SKM-1 treated with dmso at 0.1 percent for 144 hours (cell line): ENCODE results near the gene IGSF6.
"Not testable (repeated sequence)": the region's sequence is repeated elsewhere in the genome, so short reads cannot be mapped to it uniquely, and the experiment has no call there.

Experiments
- DNase-seq: peaks from one replicate; lab custom pipeline; 2025; ENCODE audit not compliant: unreplicated experiment; lab: John Stamatoyannopoulos, UW

The IGSF6 gene

DNA sequence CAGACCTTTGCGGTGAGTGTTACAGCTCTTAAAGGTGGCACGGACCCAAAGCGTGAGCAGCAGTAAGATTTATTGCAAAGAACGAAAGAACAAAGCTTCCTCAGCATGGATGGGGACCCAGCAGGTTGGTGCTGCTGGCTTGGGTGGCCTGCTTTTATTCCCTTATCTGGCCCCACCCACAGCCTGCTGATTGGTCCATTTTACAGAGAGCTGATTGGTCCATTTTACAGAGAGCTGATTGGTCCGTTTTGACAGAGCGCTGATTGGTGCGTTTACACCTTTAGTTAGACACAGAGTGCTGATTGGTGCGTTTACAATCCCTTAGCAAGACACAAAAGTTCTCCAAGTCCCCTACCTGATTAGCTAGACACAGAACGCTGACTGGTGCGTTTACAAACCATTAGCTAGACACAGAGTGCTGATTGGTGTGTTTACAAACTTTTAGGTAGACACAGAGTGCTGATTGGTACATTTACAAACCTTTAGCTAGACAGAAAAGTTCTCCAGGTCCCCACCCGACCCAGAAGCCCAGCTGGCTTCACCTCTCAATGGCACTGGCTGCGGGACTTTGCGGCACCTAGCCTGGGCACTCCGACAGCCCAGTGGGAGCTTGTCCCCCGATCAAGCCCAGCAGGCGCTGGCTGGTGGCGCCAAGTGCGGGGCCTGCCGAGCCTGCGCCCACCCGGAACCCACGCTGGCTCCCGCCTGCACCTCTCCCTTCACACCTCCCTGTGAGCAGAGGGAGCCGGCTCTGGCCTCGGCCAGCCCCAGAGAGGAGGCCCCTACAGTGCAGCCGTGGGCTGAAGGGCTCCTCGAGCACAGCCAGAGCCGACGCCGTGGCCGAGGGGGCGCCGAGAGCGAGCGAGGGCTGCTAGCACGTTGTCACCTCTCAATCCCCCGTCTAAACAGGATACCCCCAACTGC, 22.5 kb downstream of the IGSF6 start:
- DNase-seq = not testable (repeated sequence)

DNA sequence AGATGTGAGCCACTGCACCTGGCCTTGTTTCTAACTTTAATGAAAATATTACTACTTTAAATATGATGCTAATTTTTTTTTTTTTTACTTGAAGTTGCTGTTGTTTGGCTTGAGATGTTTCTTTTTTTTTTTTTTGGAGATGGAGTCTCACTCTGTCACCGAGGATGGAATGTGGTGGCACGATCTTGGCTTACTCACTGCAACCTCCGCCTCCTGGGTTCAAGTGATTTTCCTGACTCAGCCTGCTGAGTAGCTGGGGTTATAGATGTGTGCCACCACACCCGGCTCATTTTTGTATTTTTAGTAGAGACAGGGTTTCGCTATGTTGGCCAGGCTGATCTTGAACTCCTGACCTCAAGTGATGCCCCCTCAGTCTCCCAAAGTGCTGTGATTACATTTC, 23.6 kb downstream of the IGSF6 start:
- no peak for DNase-seq

DNA sequence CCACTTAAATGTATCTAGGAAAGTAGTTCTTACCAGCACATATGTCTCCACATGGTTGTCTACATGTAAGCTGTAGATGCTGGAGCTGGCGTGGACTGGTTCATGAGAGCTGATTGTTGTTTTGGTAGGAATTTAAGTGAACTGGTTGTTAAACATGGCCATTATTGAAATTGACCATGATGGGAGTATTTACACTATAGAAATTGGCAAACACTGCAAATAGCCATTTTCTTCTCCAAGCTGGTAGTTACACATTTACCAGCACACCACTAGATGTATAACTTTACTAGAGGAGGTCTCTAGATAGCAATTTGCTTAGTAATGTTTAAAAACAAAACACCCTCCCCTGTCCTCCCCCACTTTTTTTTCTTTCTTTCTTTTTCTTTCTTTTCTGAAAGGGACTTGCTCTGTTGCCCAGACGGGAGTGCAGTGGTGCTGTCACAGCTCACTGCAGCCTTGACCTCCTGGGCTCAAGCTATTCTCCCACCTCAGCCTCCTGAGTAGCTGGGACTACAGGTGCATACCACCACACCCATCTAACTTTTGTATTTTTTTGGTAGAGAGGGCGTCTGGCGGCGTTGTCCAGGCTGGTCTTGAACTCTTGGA, 24.2 kb downstream of the IGSF6 start:
- DNase-seq = no peak

DNA sequence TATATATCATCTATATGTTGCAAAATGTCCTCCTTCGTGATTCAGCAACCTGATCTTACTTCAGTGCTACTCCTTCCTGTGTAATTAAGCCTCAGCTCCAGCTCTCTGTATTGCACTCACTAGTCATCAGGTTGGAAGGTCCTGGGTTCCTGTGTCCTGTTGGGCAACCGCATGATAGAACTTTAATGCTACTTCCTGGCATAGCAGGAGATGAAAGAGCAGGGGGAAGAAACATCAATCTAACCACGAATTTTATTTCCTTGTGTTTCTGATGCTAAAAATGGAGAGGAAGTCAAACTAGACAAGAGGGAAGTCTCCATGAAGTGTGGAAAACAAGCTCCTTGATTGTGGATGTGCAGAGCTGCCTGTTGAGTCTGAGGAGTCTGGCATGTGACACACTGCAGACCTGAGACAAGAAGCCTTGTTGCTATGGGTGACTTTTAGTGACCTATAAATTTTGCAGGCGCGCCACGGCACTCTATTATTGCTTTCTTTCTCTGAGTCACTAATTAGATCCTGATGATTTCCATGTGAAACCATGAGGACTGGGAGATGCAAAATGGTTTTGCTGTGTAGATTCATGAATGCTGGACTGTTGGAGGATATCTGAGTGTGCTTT, 25.6 kb downstream of the IGSF6 start:
- DNase-seq = peak; percentile 43

DNA sequence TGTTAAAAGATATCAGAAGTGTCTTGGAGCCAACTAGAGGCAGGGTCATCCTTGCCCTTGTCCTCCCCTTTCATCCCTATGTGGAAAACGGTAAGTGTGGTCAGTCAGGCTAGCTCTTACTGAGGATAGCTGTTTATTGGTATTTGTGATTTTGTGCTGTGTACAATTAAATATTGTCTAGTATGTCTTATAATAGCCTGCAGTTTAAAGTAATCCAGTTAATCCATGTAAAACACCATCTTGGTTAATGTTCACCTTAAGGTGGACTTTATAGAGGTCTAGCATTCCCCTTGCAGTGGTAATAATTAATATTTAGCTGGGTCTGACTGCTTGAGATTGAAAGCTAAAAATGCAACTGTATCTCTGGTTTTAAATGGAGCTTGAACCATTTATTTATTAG, 27.4 kb downstream of the IGSF6 start:
- DNase-seq = no peak

DNA sequence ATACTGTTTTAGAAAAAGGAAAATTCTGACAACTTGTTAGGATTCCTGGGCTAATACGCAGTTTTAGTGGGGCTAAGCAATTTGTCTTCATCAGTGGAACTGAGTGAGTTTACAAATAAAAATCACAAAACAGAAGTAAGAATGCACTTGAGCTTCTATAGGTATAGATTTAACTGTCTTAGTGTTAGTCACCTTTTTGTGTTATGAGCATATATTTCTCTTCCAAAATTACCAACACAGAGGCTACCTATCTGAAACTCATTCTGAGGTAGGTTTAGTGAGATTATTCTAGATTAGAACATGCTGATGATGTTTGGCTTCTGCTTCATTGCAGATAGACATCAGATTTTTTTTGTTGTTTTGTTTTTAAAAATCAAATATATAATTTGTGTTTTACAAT, 29.9 kb downstream of the IGSF6 start:
- DNase-seq = no peak

DNA sequence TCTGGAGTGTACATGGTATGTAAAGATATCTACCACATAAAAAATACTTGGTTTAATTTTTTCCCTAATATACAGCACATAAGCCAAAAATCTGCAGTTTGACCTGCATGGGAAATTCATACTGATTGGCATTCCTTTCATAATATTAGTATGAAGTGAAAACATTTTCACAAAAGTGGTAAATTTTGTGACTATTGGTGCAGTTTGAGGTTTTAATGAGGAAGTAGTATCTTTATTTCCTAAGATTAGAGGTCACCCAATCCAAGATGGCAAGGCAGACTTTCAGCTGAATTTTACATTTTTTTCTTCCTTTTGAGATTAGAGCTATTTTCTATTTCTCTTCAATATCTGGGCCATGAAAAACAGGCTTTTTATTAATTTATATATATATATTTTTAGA, 31.8 kb downstream of the IGSF6 start:
- no peak for DNase-seq

DNA sequence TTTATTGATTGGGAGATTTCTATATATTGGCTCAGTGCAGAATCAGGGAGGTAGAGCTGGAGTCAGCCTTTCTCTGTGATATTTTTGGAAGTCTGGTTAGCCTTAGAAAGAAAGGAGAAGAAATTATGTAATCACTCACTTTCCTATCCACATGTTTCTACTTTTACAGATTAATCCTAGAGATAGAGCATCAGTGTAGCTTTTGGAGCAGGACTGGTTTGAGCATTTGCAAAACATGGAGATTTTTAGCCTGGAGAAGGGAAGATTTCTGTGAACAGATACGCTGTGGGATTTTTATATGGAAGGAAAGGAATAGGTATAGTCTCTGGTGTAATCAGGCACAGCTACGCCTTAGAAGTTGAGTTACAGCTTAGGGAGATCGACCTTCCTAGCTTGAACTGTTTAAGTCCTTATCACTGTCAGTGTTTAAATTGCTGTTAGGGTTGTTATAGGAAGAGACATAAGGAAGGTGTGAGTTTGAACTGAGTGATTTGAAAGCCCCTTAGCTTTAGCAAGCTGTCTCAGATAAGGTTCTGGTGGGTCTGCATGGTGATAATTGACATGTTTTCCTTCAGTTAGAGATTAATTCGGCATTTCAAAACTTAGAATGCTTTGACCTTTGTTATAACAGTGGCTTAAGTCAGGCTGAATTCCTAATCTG, 32.5 kb downstream of the IGSF6 start:
- no peak for DNase-seq

DNA sequence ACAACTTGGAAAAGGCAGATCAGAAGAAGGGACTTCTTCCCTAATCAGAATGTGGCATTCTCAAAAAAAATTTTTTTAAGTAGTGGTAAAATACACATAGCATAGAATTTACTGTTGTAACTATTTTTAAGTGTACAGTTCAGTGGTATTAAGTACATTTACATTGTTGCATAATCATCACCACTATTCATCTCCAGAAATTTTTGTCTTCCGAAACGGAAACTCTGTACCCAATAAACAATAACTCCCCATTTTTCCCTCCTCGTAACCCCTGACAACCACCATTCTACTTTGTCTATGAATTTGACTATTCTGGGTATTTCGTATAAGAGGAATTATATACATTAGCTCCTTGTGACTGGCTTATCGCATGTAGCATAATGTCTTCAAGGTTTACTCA, 34.1 kb downstream of the IGSF6 start:
- no peak for DNase-seq

DNA sequence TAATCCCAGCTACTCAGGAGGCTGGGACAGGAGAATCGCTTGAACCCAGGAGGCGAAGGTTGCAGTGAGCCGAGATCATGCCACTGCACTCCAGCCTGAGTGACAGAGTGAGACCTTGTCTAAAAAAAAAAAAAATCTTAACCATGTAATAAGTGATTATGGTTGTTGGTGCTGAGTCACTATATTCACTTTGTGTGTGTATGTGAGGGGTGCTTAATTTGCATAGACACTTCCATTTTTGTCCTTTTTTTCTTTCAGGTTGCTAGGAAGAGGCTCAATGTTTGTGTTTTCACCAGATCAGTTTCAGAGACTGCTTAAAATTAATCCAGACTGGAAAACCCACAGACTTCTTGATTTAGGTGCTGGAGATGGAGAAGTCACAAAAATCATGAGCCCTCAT, 34.8 kb downstream of the IGSF6 start:
- DNase-seq = no peak

DNA sequence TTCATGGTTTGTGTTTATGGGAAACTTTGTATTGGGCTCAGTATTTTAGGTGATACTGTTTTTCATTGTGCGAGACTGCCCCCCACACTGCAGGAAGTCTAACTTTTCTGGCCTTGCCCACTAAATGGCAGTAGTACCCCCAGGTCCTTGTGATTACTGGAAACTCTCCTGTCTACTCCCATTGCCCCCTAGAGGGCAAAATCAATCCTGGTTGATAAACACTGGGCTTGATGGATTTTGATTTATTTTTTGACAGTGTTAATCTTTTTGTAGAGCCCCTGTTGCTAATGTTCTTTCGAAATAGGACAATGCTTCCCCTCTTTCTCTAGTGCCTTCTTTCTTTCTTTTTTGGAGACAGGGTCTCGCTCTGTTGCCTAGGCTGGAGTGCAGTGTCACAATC, 37.5 kb downstream of the IGSF6 start:
- DNase-seq = no peak

DNA sequence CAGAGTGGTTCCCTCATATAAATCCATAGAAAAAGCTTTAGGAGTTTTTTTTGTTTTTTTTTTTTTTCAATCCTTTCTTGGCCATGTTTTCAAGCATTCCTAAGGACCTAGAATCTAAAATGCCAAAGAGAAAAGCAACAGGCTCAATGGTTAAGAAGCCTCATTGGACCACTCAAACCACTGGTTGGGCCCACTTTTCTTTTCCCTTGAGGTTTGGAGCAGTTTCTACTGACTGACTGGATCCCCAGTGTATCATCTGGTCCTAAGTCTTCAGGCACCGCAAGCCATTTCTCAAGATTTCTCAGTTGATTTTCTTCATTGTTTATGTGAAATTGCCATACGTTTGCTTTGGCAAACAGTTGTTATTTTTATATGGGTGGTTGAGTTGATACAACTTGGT, 38.6 kb downstream of the IGSF6 start:
- no peak for DNase-seq

DNA sequence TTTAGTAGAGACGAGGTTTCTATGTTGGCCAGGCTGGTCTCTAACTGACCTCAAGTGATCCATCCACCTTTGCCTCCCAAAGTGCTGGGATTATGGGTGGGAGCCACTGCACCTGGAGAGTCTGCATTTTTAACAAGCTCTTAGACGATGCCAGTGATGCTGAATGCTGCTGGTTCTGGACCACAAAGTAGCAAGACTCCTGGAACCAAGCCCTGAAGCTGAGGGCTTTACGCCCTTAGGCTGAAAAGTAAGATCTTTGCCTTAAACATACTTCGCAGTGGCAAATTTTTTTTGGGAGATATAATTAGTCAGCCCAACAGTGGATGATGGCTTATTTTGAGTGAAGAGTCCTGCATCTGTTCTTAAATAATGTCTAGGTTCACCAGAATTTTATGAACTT, 39.0 kb downstream of the IGSF6 start:
- DNase-seq = no peak

DNA sequence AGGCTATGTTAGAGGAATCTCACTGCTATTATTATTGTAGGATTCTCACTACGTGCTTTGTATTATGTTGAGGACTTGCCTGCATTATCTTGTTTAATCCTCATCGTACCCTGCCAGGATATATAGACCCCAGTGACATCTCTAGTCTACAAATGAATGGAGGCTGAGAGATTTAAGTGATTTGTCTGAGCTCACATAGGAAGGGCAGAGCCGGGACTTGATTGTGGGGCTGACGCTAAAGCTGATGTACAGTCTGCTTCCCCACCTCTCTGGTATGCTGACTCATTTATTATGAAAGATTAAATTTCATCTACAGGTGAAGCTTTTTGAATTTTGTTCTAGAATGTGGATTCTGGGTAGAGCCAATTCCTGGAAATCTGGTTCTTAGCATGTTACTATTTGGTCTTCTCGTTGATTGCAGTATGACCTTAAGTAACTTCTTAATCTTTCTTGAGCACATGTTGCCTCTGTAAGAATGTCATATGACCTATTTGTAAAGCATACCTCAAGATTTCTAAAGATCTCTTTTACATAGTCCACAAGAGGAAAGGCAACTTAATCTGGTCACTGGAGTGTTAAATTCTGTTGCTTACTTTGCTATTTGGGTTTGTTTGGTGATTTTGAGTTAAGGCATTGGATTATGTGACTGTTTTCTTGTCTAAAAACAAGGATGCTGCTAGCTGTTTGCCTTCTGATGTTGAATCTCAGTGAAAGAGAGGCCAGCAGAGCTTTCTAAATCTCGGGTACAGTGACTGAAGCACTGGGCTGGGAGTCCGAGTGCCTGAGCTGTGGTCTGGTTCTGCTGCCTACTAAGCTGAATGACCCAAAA, 40.6 kb downstream of the IGSF6 start:
- no peak for DNase-seq

DNA sequence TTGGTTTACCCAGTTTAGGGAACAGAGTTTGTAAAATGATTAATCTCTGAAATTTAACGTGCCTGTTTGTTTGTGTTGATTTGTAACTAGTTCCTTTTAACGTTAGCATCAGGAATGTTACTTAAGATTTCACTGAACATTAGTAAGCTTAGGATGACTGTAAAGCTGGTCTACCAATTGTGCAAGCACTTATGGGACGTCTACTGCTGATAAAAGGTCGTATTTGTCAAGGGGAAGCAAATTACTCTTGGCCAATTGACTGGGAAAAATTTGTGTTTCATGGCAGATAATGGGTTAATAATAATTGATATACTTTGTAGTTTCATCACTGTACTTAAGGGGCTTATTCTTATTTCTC, 41.2 kb downstream of the IGSF6 start:
- no peak for DNase-seq

DNA sequence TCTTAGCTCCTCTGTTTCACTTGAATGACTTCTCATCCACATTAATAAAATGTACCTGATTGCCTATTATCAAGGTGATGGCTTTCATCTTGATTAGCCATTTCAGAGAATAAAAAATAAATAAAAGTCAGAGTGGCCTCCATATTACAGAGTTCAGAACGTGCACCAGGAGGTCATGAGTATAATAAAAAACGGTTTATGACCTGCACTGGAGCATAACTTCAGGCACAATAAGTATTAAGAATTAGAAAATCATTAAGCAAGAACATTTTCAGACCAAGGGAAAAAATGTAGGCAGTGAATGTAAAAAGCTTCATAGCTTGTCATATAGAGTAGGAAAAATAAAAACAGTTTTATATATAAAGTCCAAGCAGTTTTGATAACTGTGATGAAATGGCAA, 41.6 kb downstream of the IGSF6 start:
- no peak for DNase-seq

DNA sequence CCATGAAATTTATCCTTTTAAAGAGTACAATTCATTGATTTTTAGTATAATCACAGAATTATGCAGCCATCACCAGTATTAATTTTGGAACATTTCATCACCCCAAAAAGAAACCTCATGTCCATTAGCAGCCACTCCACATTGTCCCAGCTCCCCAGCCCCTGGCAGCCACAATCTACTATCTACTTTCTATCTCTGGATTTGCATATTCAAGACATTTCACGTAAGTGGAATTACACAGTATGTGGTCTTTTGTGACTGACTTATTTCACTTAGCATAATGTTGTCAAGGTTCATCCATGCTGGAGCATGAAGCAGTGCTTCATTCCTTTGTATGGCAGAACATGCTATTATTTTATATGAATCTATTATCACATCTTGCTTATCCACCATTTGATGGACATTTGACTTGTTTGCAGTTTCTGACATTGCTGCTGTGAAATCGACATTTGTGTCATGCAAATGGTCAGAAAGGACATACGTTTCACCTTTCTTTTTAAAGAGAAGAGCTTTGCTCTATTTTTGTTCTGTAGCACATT, 42.3 kb downstream of the IGSF6 start:
- DNase-seq = no peak

DNA sequence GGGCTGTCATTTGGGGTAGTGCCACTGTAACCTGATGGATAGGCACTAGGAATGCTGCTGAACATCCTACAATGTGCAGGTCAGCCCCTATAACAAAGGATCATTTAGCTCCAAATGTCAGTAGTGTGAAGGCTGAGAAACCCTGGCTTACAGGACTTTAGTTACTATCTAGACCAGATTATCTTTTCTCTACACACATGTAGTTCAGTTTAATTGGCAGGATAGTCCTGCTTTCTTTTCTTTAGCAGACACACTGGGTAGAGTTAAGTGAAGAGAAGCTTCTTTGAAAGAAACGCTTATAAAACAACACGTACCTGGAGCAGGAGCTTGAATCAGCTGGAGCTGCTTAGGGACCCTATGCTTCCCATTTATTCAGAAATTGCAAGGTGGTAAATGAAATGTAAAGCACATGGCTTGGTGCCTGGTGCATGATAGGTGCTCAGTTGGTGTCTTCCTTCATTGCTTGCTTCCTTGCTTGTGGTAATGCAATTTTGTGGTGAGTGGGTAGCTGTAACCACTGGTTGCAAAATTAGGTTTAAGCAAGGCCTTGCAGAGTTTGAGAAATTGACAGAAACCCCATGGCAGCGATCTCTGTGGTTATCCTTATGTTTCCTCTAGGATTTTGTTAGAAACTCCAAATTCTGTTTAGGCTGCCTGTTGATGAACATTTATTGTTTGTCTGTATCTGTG, 43.6 kb downstream of the IGSF6 start:
- peak; percentile 37 for DNase-seq

DNA sequence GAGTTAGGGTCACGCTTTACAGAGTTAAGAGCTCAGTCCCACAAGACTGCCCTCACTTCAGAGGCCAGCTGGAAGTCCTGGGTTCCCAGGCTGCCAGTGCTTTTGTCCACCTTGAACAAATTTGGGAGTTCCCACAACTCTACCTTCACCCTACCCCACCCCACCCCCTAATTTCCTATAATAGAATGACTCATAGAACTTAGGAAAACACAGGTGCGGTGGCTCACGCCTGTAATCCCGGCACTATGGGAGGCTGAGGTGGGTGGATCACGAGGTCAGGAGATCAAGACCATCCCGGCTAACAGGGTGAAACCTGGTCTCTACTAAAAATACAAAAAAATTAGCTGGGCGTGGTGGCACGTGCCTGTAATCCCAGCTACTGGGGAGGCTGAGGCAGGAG, 46.6 kb downstream of the IGSF6 start:
- DNase-seq = not testable (repeated sequence)

DNA sequence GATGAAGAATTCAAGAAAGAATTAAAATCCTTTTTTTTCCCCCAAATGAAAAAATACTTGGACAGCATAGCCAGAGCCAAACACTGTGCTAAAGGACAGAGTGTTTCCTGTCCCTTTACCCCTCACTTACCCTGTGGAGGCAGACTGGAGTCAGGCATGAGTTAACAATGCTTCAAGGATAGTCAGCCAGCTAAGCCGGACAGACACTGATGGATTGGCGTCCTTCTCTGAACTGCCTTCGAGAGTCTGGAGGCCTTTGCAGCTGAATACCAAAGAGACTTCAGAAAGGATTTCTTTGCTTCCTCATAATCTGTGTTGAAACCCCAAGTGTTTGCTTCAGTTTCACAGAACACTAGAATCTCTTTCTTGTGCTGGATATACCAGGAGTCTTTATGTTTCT, 48.5 kb downstream of the IGSF6 start:
- DNase-seq = no peak
